ENCODE results near the gene CBY1.
A peak's percentile ranks its signal among the peaks of the same experiment; 100 is the strongest.

The CBY1 gene

GRCh38 chr22:38645430-38645829 lies 11.0 kb upstream of the CBY1 start:
- DNase-seq (ENCODE audit: extremely low spot score, insufficient read length, low read depth) (no peak), FAIRE-seq (no peak)

GRCh38 chr22:38649841-38650522 lies 6.5 kb upstream of the CBY1 start:
- DNase-seq (ENCODE audit: extremely low spot score, insufficient read length, low read depth) = no peak

GRCh38 chr22:38652859-38653258 lies 3.6 kb upstream of the CBY1 start:
- FAIRE-seq (no peak), DNase-seq (ENCODE audit: extremely low spot score, insufficient read length, low read depth) (no peak)

More at GRCh38 chr22:38649841-38650522, 6.5 kb upstream of the CBY1 start:
- no peak for FAIRE-seq

GRCh38 chr22:38653741-38654140 lies 2.7 kb upstream of the CBY1 start:
- FAIRE-seq (no peak), DNase-seq (ENCODE audit: extremely low spot score, insufficient read length, low read depth) (no peak)

DNA sequence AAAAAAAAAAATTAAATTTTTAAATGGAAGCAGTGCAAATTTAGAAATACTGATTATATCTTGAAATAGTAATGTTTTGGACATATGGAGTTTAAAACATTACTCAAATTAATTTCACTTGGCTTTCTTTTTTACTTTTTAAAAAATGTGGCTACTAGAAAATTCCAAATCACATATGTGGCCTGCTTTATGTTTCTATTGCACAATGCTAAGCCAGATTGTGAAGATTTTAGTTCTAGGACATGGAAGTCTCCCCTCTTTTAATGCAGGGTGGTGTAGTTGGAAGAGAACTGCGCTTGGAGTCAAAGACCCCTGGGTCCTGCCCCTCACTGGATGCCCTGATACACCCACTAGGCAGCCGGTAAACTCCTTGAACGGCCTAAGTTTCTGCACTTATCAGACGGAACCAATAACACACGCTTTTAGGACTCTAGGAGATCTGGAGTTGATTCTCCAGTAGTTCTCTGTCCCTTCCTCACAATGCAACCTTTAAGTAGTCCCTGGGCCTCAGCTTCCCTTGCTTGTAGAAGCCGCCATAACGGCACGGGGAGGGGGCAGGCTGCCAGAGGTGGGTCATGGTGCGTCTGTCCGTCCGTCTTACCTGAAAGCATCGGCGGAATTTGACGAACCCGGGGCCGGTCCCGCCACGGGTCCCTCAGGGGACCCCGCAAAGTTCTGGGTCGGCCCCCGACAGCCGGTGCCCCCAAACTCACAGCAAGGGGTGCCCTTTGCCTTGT lies 751 bp upstream of the CBY1 start:
- FAIRE-seq = no peak
- no peak for DNase-seq (ENCODE audit: extremely low spot score, insufficient read length, low read depth)

DNA sequence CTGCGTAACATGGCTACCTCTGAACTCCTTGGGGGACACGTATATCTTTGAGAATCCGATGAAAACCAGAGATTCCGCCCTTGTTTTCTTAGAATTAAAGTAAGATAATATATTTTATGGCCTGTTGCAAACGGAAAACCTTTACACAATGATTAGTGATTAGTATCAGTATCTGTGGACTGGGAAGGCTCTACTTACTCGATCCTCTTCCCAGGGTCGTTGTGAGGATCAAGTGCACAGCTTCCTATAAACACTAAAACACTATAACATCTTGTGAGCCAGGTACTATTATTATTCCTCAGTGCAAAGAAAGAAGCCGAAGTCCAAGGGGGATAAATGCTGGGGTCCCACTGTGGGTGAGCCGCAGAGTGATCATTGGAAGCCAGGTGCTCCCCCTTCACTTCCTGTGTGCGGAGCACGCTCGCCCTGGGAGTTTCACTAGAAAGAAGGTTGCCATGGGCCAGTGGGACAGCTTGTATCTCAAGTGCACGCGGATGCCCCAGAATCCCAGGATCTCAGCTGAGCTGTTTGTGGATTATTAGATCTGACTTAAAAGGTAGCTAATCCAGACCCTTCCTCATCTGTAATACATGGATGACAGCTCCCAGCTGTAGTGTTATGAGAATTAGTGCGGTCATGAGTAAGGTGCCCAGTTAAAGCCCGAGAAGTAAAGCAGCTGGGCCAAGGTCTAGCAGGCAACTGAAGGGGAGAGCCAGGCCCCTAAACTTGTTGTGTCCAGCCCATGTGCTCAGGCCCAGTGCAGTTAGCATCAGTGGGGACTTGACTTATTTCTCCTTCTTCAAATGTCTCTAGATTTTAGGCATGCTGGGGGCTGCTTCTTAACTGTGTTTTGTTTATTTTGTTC lies 839 bp downstream of the CBY1 start:
- peak; percentile 59 for FAIRE-seq
- no peak for DNase-seq (ENCODE audit: extremely low spot score, insufficient read length, low read depth)

DNA sequence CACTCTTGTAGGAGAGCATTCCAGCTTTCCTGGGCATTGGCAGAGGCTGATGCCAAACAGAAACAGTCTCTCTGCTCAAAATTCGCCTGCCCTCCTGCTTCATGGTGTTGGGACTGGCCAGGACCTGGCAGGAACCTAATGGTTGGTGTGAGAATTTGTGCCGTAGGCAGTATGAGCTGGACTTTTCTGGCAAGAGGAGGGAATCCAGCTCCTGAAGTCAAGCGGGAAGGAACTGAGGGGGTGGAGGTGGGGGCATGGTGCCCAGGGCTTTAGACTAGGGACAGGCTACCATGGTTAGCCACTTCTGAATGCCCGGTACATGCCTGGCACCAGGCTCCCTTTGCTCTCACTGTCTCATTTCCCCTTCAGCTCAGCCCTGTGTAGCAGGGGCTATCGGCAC lies 18.4 kb downstream of the CBY1 start:
- DNase-seq (ENCODE audit: extremely low spot score, insufficient read length, low read depth) (no peak), FAIRE-seq (no peak)

DNA sequence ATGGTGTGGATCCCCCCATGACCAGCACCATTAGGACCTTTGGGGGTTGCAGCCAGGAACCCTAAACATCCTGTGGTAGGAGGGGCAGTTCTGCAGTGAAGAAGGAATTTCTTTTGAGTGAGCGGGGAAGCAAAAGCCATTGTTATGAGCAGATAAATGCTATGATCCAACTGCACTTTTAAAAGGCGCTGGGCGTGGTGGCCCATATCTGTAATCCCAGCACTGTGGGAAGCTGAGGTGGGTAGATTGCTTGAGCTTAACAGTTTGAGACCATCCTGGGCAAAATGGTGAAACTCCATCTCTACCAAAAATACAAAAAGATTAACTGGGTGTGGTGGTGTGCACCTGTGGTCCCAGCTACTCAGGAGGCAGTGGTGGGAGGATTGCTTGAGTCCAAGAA lies 19.4 kb downstream of the CBY1 start:
- FAIRE-seq (no peak), DNase-seq (ENCODE audit: extremely low spot score, insufficient read length, low read depth) (no peak)

DNA sequence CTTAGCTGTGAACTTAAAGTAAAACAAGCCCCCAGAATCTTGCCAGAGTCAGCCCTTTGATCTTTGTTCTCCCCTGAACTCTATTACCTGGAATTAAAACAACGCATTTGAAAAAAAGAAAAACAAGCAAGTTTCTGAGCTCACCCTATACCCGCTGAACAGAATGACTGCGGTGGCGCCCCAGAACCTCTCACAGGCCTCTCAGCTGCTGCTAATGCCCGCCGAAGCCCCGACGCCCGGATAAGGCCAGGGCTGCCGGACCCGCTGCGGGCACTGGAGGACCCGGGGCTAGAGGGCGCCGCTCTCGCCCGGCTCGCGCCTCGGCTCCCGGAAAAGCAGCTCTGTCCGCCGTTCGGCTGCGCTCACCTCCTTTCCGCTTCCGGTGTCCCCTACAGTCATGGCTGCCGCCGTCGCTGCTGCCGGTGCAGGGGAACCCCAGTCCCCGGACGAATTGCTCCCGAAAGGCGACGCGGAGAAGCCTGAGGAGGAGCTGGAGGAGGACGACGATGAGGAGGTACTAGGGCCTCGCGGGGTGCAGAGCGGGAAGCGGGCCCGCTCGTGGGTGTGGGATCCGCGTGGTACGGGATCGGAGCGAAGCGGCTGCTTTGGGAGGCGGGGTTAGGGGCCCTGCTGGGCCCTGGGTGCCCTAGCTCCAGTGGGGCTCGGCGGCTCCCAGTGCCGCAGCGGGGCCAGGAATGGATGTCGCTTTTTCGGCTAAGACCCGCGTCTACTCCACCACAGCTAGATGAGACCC lies 25.3 kb downstream of the CBY1 start, which contains the start of gene TOMM22:
Gene TOMM22, plus strand, starts transcription at position 376 of the 754 bp plus-strand sequence. Its CDS starts 22 bp downstream, at position 398.
- FAIRE-seq (peak; percentile 90), DNase-seq (ENCODE audit: extremely low spot score, insufficient read length, low read depth) (peak; percentile 98)

- no peak for DNase-seq (ENCODE audit: extremely low spot score, insufficient read length, low read depth)
- no peak for FAIRE-seq
Measured at GRCh38 chr22:38684895-38685294, 28.5 kb downstream of the CBY1 start.

- DNase-seq (ENCODE audit: extremely low spot score, insufficient read length, low read depth) = no peak
- no peak for FAIRE-seq
Measured at GRCh38 chr22:38685761-38686160, 29.3 kb downstream of the CBY1 start.

- FAIRE-seq (no peak), DNase-seq (ENCODE audit: extremely low spot score, insufficient read length, low read depth) (no peak)
Measured at GRCh38 chr22:38689651-38690050, 33.2 kb downstream of the CBY1 start.

DNA sequence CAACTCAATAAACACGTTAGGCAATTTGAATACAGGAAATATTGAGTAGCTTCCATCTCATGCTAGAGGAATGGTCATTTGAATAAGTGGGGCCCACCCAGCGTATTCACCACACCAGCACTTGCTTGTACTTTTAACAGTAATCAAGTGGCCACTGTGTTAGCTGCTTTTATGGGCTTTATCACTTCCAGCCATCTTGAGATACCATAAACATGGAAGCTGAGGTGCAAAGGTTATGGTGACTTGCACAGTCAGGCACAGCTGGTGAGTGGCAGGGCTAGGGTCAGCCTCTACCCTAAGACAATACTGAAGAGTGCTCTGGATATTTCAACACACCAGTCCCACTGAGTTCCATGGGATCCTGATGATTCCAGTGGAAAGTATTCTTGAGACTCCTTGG lies 37.6 kb downstream of the CBY1 start:
- FAIRE-seq = no peak
- DNase-seq (ENCODE audit: extremely low spot score, insufficient read length, low read depth) = no peak

GRCh38 chr22:38694940-38695339 lies 38.5 kb downstream of the CBY1 start:
- no peak for DNase-seq (ENCODE audit: extremely low spot score, insufficient read length, low read depth)
- FAIRE-seq = no peak

GRCh38 chr22:38696606-38697424 lies 40.4 kb downstream of the CBY1 start:
- no peak for DNase-seq (ENCODE audit: extremely low spot score, insufficient read length, low read depth)
- FAIRE-seq = no peak

- DNase-seq (ENCODE audit: extremely low spot score, insufficient read length, low read depth) = no peak
- FAIRE-seq = no peak
Measured at GRCh38 chr22:38697425-38698089, 41.1 kb downstream of the CBY1 start.

- FAIRE-seq (no peak), DNase-seq (ENCODE audit: extremely low spot score, insufficient read length, low read depth) (no peak)
Measured at GRCh38 chr22:38698407-38699094, 42.1 kb downstream of the CBY1 start.

DNA sequence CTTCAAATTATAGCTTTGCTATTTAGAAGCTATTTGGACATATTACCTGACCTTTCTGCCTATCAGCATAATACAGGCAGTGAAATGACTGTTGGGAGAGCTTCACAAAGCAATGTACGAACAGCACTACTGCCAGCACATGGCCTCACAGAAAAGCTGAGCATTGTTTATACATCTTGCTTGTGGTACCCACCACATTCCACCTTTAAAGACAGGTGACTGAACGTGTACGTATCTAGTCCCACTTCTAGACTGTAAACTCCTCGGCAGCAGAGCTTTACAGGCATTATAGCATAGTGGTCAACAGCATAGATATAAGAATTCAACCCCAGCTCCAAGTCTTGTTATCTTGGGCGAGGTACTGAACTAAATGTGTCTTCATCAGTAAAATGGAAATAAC lies 42.7 kb downstream of the CBY1 start:
- no peak for DNase-seq (ENCODE audit: extremely low spot score, insufficient read length, low read depth)
- no peak for FAIRE-seq

Measured in GM18507 (cell line).